HG03571 (cell line): ENCODE data around the gene CYP27C1.

Experiments
- ATAC-seq: cut with Tn5 transposase; IDR thresholded peaks from one replicate; pipeline ENCODE4 v1.9.1; 2021; ENCODE audit not compliant: unreplicated experiment

Gene CYP27C1

DNA sequence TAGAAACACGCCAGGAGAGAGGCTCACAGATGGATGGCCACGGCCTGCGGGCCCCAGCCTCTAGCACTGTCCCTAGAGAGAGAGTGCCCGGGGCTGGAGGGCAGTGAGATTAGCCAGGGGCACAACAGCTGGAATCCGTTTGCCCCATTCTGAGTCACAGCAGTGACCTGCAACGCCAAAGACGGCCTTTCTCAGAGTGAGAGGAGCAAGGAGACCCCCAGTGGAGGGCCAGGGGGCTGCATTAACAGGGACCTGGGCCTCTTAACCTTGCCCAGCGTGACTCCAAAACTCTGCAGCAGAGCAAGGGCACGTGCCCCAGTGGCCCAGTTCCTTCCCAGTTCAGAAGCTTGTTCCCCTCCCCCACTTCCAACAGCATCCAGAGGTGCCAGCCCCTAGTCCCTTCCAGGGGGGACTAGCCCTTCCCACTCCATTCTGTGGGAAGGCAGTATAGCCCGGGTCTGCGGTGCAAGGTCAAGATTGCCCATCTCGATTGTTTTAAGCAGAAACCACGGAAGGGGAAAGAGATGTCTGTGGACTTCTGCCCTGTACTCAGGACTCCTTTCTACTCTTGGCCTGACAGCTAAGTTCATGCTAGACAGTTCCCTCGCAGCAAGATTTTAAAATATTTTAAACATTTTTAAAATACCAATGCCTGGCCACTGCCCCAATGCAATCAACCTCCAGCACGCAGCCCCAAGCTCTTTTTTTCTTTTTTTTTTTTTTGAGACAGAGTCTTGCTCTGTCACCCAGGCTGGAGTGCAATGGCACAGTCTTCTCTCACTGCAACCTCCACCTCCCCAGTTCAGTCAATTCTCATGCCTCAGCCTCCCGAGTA lies 62.2 kb downstream of the CYP27C1 start:
- ATAC-seq: no peak

DNA sequence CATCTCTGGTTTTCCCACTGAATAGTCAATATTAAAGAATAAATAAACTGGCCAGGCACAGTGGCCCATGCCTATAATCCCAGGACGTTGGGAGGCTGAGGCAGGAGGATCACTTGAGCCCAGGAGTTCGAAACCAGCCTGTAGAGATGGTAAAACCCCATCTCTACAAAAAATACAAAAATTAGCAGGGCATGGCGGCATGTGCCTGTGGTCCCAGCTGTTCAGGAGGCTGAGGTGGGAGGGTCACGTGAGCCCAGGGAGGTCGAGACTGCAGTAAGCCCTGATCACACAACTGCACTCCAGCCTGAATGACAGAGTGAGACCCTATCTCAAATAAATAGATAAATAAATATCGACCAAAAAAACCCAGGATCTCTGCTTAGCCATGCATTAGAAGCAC lies 63.0 kb downstream of the CYP27C1 start:
- ATAC-seq: no peak

DNA sequence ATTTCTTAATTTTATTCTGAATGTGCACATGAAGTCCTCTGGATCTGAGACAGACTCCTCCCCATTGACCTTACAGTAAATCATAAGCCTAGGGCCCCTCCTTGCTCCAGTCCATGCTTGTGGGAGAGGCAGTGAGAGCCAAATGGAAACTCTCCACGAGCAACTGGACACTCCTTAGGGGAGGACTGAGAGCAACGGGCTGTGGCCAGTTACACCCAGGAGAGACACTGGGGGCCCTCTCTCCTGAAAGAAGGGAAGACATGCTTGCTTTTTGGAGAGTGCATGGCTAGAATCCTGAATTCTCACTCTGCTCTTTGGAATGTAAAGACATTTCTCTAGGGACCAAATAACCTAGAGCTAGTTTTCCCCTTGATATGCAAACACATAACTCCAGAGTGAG lies 64.2 kb downstream of the CYP27C1 start:
- ATAC-seq: no peak

DNA sequence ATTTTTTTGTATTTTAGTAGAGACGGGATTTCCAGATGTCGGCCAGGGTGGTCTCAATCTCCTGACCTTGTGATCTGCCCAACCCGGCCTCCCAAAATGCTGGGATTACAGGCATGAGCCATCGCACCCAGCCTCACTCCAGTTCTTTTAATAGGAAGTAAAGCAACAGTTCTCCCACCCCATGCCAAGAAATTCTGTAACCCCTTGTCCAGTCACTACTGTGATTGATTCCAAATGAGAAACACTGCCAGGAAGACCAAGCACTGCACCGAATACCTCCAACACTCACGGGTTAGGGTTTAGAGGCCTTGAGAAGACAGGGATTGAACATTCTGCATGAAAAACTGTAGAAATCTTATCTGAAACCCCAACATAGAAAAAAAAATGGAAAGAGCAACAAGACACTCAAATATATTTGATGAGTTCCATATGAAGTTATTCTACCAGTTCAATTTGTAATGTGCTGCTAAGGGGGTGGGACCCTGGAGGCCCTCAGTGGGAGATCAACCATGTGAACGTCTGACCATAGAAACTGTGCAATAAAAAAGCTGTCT lies 65.0 kb downstream of the CYP27C1 start:
- ATAC-seq: no peak

DNA sequence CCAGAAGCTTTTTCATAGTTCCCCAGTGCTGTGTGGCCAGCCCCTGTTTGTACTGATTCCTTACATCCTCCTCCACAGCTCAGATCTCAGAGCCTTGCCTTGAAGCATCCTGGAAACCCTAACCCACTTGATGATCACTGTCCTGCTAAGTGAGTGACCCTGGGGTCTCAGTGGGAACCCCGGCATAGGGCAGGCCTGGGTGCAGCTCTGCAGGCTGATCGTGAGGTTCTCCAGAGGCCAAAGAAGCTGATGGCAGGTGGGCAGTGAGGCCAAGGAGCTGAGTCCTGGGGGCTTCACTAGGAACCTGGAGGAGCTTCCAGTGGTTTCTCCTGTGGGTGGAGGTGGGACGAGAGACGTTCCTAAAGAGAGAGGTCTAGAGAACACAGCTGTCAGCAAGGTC lies 65.7 kb downstream of the CYP27C1 start:
- ATAC-seq: no peak

DNA sequence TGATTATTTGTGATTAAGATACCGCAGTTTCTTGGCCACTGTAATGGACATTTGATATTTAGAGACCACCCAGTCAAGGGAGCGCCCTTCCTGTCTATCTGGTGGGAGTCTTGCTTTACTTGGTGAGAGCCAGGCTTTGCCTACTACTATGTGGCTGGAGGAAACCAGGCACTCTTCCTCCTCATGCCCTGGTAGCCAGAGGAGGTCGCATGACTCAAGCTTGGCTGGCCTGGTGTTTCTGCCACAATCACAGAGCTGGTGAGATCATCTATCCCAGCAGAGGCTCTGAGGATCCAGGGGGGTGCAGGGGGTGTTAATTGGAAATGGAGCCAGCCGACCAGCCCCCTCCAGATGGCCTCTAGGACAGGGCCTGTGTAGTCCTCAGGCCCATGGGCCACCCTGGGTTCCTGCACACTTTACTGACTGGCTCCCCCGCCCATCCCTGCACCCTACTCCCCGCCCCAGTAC lies 66.4 kb downstream of the CYP27C1 start:
- ATAC-seq: no peak

DNA sequence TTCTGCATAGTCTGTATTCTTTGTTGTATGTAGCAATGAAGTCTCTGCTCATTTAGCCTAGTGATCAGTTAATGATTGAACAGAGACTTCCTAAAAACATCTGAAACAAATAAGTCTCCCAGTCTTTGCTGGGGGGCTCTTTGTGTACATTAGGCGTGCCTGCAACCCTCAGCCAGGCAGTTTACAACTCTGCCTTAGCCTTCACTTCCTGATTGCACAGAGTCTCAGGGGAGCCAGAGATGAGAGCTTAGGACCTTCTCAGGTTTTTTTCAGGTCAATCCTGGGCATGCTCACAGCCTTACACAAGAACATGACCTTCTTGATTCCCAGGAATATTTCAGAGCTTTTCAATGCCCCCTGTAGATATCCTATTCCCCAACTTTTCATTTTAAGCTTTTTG lies 69.1 kb downstream of the CYP27C1 start:
- ATAC-seq: no peak

DNA sequence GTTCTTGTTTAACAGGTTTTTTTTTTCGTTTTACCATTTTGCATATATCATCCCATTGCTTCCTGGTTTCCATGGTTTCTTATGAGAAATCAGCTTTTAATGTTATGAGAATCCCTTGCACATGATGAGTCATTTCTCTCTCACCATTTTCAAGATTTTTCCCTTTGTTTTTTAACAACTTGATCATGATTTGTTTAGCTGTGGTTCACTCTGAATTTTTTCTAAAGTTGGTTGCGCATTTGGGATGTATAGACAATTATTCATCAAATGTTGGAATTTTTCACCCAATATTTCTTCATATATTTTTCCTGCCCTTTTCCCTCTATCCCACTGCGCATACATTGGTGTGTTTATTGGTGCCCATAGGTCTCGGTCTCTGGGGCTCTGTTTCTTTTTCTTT lies 70.7 kb downstream of the CYP27C1 start:
- ATAC-seq: no peak

DNA sequence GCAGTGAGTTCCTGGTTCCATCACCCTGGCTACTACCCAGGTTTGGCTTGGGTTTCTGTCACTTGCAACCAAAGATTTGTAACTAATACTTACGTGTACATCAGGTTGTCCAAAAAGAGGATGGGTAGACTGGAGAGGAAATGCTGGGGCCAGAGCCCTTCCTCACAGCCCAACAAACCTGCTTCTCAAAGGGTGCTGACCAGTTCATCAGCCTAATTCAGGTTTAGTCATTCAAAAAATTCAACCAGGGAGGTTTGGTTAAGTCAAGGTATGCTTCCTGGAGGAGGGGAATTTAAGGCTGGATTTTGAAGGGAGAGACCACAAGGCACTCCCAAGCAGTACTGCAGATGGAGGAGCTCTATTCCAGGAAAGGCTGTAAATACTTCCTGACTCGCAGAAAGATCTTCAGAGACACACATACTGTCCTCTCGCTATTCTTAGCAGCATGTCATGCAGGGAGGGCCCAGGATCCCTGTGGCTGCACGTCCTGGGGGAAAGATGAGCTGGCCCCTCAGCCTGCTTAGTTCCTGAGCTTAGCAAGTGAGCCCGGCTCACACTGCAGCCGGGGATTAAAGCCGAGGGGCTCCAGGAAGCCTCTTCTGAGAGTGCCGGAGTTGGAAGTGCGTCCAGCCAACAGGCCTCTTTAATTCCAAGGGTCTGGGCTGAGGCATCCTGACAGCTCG lies 73.1 kb downstream of the CYP27C1 start:
- ATAC-seq: no peak

DNA sequence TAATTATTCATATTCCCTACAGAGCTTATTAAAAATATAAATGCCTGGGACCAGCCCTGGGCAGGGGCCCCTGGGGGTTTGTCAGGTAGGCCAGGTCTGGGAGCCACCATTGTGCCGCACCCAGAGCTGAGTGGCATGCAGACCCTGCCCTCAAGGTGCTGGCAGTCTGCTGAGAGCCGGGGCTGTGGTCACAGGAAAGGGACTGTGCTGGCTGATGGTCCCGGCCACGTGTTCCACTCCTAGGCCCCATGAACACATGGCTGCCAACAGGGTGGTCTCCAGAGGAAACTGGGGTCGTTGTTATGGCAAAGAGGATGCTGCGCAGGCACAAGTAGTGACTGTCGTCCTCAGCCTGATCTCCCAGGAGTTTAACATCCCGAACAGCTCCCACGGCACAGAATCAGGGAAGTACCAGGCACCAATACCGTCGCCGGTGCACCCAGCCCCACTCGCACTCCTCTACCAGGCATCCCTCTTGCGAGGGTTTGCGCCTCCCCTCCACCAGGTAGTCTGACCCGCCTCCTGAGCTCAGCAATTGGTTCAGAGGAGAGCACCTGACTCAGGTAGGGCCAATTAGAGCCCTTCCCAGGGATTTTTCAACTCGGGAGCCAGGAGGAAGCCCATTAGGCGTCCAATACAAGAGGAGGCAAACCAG lies 73.9 kb downstream of the CYP27C1 start:
- no peak for ATAC-seq

DNA sequence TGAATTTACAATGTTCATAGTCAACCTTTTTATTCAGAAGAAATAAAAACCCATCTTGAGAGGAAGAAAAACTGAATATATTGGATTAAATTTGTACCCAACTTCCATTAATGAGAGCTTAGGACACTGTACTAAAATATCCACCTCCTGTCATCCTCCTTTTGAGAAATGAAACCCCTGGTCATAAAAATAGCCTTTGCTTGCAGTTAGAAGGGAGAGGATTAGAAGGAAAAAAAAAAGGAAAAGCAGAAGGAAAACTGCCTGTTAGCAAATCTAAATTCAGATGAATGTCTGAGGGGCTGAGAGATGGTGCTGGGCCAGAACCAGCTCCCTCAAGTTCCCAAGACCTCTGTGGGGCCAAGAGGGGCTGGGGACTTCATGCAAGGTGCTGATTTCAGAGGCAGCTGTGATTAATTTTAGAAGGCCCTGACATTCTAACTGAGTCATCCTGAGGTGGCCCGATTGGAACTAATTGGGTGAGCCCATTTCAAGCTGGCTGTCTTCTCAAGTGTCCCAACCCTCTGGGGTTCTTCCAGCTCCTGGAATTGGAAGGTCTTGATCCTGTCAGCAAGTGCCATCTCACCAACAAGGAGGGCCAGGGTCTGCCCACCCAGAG lies 74.7 kb downstream of the CYP27C1 start:
- ATAC-seq: no peak

DNA sequence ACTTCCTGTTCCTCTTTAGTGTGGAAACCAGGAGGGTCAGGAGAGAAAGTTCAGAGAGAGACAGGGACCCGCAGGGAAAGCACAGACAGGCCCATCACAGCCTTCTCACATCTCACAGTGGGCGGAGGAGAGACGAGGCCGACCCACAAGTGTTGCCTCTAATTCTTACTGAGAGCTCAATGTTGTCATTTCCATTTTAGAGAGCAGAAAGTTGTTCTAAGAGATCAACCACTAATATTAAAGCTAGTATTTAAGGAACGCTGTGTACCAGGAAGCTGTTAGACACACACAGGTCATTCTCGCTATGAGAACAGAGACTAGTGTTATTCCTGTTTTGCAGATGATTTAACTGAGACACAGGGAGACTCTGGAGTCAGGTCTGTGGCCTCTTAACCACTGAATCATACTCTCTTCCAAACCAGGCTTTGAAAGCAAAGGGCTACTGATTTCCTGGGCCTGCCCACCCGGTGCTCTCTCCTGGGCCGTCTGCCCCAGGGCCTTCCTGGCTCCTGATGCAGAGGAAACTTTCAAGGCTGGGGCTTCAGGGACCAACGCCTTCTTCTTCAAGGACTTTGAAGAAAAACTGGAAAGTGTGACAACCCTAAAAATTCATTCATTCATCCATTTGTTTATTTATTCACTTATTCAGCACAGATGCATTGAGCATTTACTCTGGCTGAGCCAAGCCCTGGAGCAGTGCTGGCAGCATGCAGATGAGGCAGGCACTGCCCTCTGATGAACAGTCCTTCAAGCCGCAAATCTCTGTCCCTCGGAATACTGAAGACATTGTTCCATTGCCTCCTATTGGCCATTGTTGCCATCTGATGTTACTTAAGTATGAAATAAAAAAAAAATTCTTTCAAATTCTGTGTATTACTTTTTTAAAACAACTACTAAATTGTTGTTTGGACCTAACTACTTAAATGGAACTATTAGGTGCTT lies 76.0 kb downstream of the CYP27C1 start:
- ATAC-seq: no peak

DNA sequence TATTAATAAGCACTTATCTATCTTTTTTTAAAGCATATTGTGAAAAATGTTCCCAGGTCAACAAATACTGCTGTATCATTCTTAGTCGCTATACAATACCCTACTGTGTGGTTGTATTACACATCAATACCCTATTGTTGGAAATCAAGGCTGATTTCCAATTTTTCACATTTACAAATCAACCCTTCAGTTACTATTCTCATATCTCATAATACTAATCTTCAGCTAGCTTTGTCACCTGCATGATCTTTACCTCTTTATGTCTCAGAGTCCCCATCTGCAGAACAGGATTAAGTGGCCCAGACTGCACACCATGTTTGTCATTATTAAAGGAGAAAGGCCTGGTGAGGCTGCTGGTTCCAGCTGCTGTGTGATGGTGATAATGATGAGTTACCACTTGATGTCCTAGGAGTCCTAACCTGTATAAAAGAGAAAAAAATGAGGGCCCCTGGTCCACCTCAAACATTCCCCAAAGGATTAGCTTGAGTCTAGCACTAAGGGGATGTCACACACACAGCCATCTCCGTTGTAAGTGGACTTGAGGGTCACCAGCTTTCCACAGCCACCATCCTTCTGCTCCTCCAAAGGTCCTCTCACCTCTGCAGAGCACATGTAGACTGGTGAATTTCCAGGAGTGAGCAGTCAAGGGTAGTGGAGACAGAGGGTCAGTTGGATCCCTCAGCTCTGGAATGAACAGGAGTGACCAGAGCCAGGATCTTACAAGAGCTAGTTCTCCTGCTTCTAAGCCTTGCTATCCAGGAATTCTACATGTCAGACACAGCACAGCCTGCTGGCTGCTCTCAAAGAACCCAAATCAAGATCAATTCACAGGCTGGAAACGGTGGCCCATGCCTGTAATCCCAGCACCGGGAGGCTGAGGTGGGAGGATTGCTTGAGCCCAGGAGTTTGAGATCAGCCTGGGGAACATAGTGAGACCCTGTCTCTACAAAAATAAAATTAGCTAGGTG lies 77.2 kb downstream of the CYP27C1 start:
- ATAC-seq: no peak

DNA sequence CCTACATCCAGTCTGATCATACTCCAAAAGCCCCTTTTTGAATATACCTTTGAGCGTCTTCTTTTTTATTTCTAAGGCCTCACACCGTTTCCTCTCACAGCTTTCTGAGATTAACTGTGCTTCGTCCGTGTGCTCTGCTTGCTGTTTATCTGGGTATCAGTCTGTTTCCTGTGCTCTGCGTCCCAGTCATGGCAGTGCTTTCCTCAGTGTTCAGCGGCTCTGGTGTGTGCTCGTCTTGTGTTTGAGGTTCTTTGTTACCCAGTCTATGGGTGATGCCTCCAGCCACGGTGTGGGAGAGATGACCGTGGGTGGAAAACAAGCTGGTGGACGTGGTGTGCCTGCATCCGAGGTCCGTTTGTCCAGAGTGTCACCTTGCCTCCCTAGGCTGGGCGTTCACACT lies 79.6 kb downstream of the CYP27C1 start:
- ATAC-seq: no peak

DNA sequence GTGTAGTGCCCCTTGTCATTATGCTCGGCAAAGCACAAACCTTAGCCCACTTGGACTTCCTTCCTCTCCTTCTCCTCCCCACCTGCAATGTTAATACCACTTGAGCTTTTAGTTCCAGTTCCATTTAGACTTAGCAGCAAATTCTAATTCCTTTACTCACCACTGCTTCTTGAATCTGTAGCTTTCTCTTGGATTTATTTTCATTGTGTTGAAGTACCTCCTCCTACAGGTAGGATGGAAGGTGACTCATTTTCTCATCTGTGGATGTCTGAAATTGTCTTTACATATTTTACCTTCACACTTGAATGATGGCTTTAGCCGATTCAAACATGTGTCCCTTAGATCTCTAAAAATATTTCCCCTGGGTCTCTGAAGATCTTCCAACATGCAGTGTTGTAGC lies 80.3 kb downstream of the CYP27C1 start:
- ATAC-seq: no peak

DNA sequence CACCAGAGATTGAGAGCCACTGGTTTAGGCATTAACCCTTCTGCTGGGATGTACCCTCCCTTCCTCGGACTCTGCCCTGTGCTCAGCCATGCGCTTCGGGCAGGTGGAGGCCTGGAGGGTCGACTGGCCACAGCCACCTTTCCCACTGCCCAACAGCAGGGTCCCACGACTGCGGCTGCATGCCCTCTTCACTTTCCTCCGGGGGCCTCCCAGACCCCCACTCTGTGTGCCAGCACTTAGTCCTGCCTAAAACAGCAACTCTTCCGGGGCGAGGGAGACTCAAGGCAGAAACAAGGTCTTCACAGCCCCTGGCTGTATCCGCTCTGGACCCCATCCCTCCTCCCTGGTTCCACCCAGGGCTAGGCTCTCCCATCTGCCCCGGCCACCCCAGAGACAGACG lies 81.8 kb downstream of the CYP27C1 start:
- ATAC-seq: no peak

DNA sequence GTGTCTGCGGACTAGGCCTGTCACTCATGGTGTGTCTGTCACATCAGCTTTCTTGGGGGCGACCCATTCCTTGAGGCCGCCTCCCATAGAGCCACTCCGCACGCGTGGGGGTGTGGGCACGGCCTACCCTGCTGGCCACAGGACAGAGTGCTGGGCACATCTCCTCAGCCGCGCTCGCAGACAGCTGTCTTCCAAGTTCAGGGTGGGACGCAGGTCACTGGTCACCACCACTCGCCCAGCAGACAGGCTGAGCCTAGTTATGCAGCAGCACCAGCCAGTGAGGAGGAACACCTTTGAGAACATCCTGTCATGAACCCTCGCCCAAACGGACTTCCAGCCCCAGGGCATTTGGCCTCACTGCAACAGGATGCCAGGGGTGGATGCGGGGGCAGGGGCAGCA lies 82.4 kb downstream of the CYP27C1 start:
- ATAC-seq: no peak

DNA sequence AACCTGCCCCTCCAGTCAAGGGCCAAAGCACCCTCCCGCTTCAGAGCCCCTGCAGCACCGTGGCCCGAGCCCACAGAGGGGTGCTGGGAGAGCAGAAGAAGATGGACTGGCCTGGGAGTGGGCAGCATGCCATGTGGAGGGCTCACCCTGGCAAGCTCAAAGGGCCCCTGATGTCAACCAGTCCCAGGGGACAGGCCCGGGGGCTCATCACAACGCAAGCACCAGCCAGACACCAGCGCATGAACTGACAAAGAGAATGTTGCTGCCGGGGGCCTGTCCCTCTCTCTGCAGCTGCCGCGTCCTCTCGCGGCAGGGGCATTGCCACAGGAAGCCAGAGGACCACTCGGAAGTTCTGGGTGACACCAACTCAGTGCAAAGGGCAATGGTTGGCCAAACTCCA lies 82.9 kb downstream of the CYP27C1 start:
- no peak for ATAC-seq
